HepG2 (cell line): Measurements from ENCODE around the gene MORC4.

ENCODE experiments used
- EP300 ChIP-seq, 3 experiments: sonication (generic) in 1 of 3; formaldehyde crosslinking in 1 of 3; IDR thresholded peaks; 2 replicates each; pipeline versions ENCODE4 v1.5.1 to v1.6.1; 2011 to 2020; ENCODE audit warnings: low read depth in 2 of 3, low read length in 2 of 3, borderline replicate concordance in 1 of 3, improper control_type of control experiment in 1 of 3, mild to moderate bottlenecking in 1 of 3, missing genetic modification reagents in 1 of 3, moderate library complexity in 1 of 3
- EZH2 ChIP-seq: conservative IDR thresholded peaks from 2 replicates; pipeline ENCODE4 v1.6.1; 2012; ENCODE audit warnings: mild to moderate bottlenecking, low read depth, low read length, moderate library complexity
- NR2F6 ChIP-seq, 2 experiments: IDR thresholded peaks; 2 replicates each; pipeline ENCODE4 v1.6.1; 2016; ENCODE audit warnings: antibody characterized with exemption in 1 of 2, mild to moderate bottlenecking in 1 of 2
- ZKSCAN1 ChIP-seq: fragments of 150-350 bp; IDR thresholded peaks from 2 replicates; pipeline ENCODE4 v1.6.1; 2014; ENCODE audit warnings: low read length
- ZNF605 ChIP-seq: sonication (generic); formaldehyde crosslinking; IDR thresholded peaks from 2 replicates; pipeline ENCODE4 v1.8.0; 2022; ENCODE audit warnings: mild to moderate bottlenecking, missing genetic modification reagents
- TF ChIP-seq, protein P1 (sequence below): sonication (generic); formaldehyde crosslinking; IDR thresholded peaks from 2 replicates; pipeline ENCODE4 v1.5.0; 2020; ENCODE audit warnings: mild to moderate bottlenecking, missing genetic modification reagents, moderate library complexity
- TF ChIP-seq, protein P2 (sequence below), 2 experiments: fragments of 450-650 bp in 1 of 2; sonication (generic) in 1 of 2; formaldehyde crosslinking in 1 of 2; IDR thresholded peaks; 2 replicates each; pipeline versions ENCODE4 v1.6.1 to v1.8.0; 2016 to 2022; ENCODE audit warnings: antibody characterized with exemption in 1 of 2, mild to moderate bottlenecking in 1 of 2, missing genetic modification reagents in 1 of 2

DNA sequence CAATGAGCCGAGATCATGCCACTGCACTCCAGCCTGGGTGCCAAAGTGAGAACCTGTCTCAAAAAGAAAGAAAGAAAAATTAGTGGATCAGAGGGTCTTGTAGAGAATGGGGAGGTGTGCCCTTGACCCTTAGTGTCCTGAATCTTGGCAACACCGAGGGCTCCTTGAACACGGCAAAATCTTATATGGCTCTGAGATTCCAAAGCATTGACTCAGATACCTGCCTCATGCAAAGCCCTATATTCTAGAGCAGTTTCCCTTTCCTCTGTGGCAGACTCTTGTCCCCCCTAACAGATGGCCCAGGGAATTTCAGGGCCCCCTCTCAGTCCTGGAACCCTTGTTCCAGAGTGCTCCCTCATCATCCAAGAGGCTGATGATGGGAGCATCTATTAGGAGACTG, 73.0 kb downstream of the MORC4 start:
- TF ChIP-seq NR2F6 (IDR thresholded peaks at IDR 0.05) (no peak), NR2F6 (CRISPR knock-in tag; IDR thresholded peaks at IDR 0.05) (no peak), ZKSCAN1 (no peak), EP300 (IDR thresholded peaks at IDR 0.05; ENCODE audit: low read depth in 2 of 2, low read length in 2 of 2) (no peak), EP300 (CRISPR knock-in tag; IDR thresholded peaks at IDR 0.05; ENCODE audit: borderline replicate concordance) (no peak), ZNF605 (CRISPR knock-in tag) (no peak), EZH2 (no peak)
- TF ChIP-seq, protein P1, sequence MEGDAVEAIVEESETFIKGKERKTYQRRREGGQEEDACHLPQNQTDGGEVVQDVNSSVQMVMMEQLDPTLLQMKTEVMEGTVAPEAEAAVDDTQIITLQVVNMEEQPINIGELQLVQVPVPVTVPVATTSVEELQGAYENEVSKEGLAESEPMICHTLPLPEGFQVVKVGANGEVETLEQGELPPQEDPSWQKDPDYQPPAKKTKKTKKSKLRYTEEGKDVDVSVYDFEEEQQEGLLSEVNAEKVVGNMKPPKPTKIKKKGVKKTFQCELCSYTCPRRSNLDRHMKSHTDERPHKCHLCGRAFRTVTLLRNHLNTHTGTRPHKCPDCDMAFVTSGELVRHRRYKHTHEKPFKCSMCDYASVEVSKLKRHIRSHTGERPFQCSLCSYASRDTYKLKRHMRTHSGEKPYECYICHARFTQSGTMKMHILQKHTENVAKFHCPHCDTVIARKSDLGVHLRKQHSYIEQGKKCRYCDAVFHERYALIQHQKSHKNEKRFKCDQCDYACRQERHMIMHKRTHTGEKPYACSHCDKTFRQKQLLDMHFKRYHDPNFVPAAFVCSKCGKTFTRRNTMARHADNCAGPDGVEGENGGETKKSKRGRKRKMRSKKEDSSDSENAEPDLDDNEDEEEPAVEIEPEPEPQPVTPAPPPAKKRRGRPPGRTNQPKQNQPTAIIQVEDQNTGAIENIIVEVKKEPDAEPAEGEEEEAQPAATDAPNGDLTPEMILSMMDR = no peak
- TF ChIP-seq, protein P2, sequence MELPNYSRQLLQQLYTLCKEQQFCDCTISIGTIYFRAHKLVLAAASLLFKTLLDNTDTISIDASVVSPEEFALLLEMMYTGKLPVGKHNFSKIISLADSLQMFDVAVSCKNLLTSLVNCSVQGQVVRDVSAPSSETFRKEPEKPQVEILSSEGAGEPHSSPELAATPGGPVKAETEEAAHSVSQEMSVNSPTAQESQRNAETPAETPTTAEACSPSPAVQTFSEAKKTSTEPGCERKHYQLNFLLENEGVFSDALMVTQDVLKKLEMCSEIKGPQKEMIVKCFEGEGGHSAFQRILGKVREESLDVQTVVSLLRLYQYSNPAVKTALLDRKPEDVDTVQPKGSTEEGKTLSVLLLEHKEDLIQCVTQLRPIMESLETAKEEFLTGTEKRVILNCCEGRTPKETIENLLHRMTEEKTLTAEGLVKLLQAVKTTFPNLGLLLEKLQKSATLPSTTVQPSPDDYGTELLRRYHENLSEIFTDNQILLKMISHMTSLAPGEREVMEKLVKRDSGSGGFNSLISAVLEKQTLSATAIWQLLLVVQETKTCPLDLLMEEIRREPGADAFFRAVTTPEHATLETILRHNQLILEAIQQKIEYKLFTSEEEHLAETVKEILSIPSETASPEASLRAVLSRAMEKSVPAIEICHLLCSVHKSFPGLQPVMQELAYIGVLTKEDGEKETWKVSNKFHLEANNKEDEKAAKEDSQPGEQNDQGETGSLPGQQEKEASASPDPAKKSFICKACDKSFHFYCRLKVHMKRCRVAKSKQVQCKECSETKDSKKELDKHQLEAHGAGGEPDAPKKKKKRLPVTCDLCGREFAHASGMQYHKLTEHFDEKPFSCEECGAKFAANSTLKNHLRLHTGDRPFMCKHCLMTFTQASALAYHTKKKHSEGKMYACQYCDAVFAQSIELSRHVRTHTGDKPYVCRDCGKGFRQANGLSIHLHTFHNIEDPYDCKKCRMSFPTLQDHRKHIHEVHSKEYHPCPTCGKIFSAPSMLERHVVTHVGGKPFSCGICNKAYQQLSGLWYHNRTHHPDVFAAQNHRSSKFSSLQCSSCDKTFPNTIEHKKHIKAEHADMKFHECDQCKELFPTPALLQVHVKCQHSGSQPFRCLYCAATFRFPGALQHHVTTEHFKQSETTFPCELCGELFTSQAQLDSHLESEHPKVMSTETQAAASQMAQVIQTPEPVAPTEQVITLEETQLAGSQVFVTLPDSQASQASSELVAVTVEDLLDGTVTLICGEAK (IDR thresholded peaks at IDR 0.05) = no peak
- TF ChIP-seq, protein P2 (CRISPR knock-in tag; IDR thresholded peaks at IDR 0.05) = no peak
